ENCODE results near the gene DYNC2I2. TPM values are rescaled to one million over a fixed set of nuclear protein-coding genes. Genes with fewer than 3 reads are reported as not detected.

The DYNC2I2 gene
- total RNA-seq, 1 experiment from 2014 or later, result 71.1 TPM

- TF ChIP-seq TCF7 (CRISPR knock-in tag; IDR thresholded peaks at IDR 0.05; ENCODE audit: low read depth), result 0 out of 2 replicates have a peak, but pooled peaks have one; percentile 18
- 0 out of 2 replicates have a peak, but pooled peaks have one; percentile 39 for TF ChIP-seq EMX1 (CRISPR knock-in tag; IDR thresholded peaks at IDR 0.05)
- TF ChIP-seq ZNF423 (CRISPR knock-in tag; IDR thresholded peaks at IDR 0.05), result peak; percentile 94
- TF ChIP-seq CDX4 (CRISPR knock-in tag; IDR thresholded peaks at IDR 0.05; ENCODE audit: borderline replicate concordance), result no peak
- TF ChIP-seq ZNF121 (CRISPR knock-in tag; IDR thresholded peaks at IDR 0.05), result 0 out of 2 replicates have a peak, but pooled peaks have one; percentile 7
- TF ChIP-seq USF1 (CRISPR knock-in tag; IDR thresholded peaks at IDR 0.05), result peak; percentile 29; the same call in 1 of the 2 replicates
- TF ChIP-seq MXD4 (CRISPR knock-in tag; IDR thresholded peaks at IDR 0.05; ENCODE audit: borderline replicate concordance), result no peak
- TF ChIP-seq FOXK1 (CRISPR knock-in tag; IDR thresholded peaks at IDR 0.05), result peak; percentile 71
- peak; percentile 62 for TF ChIP-seq MAX (CRISPR knock-in tag; IDR thresholded peaks at IDR 0.05)
- 0 out of 2 replicates have a peak, but pooled peaks have one; percentile 44 for TF ChIP-seq ZNF671 (CRISPR knock-in tag; IDR thresholded peaks at IDR 0.05)
- TF ChIP-seq NFATC4 (CRISPR knock-in tag; IDR thresholded peaks at IDR 0.05), result peak; percentile 32; the same call in 1 of the 2 replicates
- peak; percentile 42; the same call in 1 of the 2 replicates for TF ChIP-seq NFE2L1 (CRISPR knock-in tag; IDR thresholded peaks at IDR 0.05)
- TF ChIP-seq NR2C2 (CRISPR knock-in tag; IDR thresholded peaks at IDR 0.05), result no peak
- peak; percentile 61; the same call in 1 of the 2 replicates for TF ChIP-seq FOXP4 (CRISPR knock-in tag; IDR thresholded peaks at IDR 0.05)
- TF ChIP-seq TP53 (CRISPR knock-in tag; IDR thresholded peaks at IDR 0.05), result 0 out of 2 replicates have a peak, but pooled peaks have one; percentile 39
- TF ChIP-seq TEAD1 (CRISPR knock-in tag; IDR thresholded peaks at IDR 0.05), result peak; percentile 84
These were observed 26.9 kb upstream of the DYNC2I2 start (continued) for GRCh38 chr9:128683340-128684064.

- Mint-ChIP-seq H3K4me3 (no peak overlapping the region), H3K36me3 (peaks cover 3% of the 10 kb centered on the region; the same call in 1 of the 2 replicates), H3K9me3 (peaks cover 4% of the 10 kb centered on the region; the same call in 1 of the 2 replicates), H3K27ac (peak overlapping the region; percentile 33; the same call in 1 of the 2 replicates), H3K4me1 (no peaks in the 10 kb centered on the region), H3K27me3 (ENCODE audit: low read depth) (no peaks in the 10 kb centered on the region)
- POLR2A ChIA-PET, result no interaction called here
- TF ChIP-seq ZBTB21 (CRISPR knock-in tag; IDR thresholded peaks at IDR 0.05; ENCODE audit: borderline replicate concordance) (no peak), OVOL2 (CRISPR knock-in tag; IDR thresholded peaks at IDR 0.05; ENCODE audit: borderline replicate concordance) (no peak), CREB1 (CRISPR knock-in tag; IDR thresholded peaks at IDR 0.05) (no peak), E2F5 (CRISPR knock-in tag; IDR thresholded peaks at IDR 0.05) (no peak), SOX15 (CRISPR knock-in tag; IDR thresholded peaks at IDR 0.05) (no peak), RELA (CRISPR knock-in tag; IDR thresholded peaks at IDR 0.05; ENCODE audit: borderline replicate concordance) (no peak), ZNF416 (CRISPR knock-in tag; IDR thresholded peaks at IDR 0.05) (no peak), IRF1 (CRISPR knock-in tag; IDR thresholded peaks at IDR 0.05) (no peak), NR3C1 (CRISPR knock-in tag; conservative IDR thresholded peaks at IDR 0.05; ENCODE audit: low read depth) (no peak), GRHL2 (CRISPR knock-in tag; IDR thresholded peaks at IDR 0.05; ENCODE audit: insufficient replicate concordance, severe bottlenecking) (no peak), RORB (CRISPR knock-in tag; IDR thresholded peaks at IDR 0.05) (no peak), NFATC4 (CRISPR knock-in tag; IDR thresholded peaks at IDR 0.05) (no peak)
- DNase-seq (ENCODE audit: low spot score), result no peak
- CTCF ChIA-PET, result interaction anchor here (1.1 kb wide), 1 partner anchor 46 kb away, joined by 3 read pairs; the partner anchor contains the start of gene ZDHHC12
- ATAC-seq, result no peak
These were observed 21.1 kb upstream of the DYNC2I2 start for GRCh38 chr9:128677794-128678193.

Measured in WTC11 (cell line).